Measurements from ENCODE around the gene AUTS2.

Gene AUTS2

DNA sequence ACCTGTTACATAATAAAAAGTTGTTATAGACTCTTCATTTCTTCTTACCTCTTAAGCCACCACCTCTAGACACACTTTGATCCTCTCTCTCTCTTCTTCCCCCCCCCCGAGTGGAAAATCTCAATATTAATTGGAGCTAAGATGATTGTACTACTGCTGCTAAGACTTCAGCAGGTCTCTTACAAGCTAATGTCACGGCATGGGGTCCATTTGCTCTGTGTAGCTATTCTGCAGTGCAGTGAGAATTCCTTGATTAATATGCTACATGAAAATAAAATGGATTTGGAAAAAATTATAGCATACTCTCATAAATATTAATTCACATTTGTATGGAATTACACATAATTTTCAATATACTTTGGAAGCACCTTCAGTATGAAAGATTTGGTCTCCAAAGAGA, 297.2 kb downstream of the AUTS2 start:
- no peak for DNase-seq (ENCODE audit: low spot score)

DNA sequence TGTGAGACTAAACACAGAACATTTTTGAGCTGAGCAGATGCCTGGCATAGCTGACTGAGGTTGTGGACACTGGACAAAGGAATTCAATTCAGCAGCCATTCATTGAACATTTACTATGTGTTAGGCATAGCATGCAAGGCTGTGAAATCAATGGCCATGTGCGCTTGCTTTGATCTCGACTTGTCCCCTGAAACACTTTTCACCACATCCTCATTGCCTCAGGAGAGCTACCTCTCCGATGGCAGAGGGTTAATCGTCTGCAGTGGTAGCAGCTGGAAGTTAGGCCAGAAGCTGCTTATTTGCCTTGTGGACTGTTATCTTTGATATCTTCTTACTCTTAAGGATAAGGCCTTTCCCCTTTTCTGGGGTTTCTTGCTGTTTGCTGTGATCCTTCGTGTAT, 297.8 kb downstream of the AUTS2 start:
- no peak for DNase-seq (ENCODE audit: low spot score)

DNA sequence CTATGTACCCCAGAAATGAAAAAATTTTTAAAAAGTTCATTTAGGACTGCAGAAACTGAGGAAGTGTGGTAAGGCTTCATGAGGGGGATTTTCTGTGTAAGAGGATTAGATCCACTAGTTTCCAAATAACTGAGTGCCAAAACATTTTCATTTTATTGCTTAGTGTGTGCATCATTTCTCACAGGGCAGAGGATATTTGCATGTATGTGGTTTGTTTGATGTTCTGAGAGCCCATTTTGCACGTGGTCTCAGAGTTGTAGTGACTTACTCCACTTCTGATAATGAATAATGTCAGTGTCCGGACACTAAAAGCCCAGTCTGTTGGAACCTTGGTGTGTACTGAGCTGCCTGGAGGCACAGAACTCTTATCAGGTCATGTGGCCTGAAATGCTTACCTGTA, 299.9 kb downstream of the AUTS2 start:
- DNase-seq (ENCODE audit: low spot score): no peak

DNA sequence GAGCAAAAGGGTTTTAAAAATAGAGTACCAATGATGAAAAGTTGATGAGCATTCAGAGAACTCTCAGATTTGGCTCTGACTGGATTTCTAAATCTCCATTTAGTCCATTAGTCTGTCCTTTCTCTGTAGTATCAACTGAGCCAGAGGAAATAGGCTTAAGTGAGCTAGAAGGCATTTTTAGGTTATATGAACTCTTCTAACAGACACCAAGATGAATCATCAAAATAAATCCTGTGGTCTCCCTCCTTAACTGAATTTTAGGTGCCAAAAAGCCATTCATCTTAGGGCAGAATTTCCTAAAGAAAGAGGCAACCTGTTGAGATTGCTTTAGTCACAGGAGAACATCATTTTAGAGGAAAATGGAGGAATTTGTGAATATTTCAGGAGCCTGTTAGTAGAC, 305.1 kb downstream of the AUTS2 start:
- no peak for DNase-seq (ENCODE audit: low spot score)

DNA sequence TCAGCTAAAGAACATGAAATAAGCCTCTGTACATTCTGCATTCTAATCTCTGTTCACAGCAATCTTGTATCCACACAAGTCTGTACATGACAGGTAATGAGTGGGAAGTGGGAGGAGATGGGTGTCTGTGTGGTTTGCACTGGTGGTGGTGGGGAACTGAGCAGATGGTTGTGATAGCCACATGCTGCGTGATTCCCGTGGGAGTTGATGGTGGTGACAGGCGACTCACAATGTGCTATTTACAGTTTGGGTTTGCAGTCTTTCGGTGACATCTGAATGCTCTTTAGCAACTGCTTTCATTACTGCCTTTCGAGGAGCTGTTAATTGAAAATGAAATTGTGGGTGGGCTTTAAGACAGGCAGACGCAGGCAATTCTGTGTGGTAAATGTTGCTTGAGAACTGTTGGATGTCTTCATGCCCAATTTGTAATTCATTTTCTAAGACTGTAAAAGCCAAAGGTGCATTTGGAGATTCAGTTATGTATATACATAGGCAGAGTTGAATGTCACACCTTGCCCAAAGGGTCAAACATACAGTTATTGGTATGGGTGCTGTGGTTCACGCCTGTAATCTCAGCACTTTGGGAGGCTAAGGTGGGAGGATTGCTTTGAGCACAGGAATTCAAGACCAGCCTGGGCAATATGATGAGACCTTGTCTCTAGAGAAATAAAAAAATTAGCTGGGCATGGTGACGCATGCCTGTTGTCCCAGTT, 308.2 kb downstream of the AUTS2 start:
- DNase-seq (ENCODE audit: low spot score): no peak

DNA sequence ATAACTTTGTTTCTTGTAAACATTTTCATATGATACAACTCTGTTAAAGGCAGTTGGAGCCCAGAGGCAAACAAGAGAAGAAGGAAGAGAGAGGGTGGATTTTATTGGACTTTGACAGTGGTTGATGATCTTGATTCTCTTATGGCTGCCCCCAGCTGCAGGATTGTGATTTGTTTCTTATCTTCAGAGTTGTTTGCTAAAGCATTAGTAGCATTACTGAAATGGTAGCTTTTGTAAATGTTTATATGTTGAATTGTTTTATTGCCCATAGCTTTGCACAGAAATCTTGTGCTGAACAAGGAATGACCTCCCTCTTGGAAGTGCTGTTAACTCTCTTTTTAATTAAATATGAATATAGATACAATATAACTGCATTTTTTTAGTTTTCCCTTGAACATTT, 309.4 kb downstream of the AUTS2 start:
- no peak for DNase-seq (ENCODE audit: low spot score)

DNA sequence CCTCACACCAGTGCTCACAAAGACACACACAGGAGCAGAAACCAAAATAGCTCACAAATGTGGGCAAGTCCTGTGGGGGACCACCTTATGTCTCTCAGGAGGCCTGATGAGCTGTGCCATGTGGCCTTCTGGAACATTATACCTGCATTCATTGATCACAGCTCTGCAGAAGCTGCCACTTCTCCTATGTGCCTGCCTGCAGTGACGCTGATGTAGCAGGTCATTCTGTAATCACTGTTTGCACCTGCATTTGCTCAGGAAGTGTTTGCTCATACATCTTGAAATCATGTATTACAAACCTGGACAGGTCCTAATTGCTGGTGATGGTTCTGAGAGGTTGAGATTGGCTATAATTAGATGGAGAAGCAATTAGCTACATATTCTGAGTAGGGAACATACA, 310.2 kb downstream of the AUTS2 start:
- DNase-seq (ENCODE audit: low spot score): no peak

DNA sequence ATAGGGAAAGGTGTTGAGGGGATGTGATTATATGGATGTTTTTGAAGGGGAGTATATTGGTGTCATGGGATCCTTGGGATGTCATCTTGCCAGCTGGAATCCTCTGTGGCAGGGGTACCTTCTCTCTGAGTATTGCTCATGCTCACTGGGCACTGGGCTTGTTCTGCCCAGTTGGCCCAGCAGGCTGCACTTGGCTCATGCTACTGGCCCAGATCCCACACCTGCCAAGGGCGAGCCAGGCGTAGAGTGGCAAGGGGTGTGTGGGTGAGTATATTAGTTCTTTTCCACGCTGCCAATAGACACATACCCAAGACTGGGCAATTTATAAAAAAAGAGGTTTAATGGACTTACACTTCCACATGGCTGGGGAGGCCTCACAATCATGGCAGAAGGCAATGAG, 311.9 kb downstream of the AUTS2 start:
- DNase-seq (ENCODE audit: low spot score): no peak

DNA sequence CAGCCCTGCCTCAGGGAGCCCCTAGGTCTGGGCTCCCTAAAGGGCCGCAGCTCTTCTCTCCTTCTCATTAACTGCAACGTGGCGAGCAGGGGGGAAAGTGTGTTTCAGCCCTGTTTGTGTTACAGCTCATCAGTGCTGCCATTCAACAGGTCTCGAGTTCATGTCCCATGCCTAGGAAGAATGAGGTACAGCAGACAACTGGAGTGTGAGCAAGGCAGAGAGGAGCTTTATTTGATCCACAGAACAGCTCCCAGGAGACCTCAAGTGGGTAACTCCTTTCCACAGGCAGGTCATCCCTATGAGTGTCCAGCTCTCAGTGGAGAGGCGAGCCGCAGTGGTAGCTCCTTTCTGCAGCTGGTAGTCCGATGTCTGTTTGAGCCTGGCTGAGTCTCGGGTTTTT, 313.1 kb downstream of the AUTS2 start:
- DNase-seq (ENCODE audit: low spot score): no peak

DNA sequence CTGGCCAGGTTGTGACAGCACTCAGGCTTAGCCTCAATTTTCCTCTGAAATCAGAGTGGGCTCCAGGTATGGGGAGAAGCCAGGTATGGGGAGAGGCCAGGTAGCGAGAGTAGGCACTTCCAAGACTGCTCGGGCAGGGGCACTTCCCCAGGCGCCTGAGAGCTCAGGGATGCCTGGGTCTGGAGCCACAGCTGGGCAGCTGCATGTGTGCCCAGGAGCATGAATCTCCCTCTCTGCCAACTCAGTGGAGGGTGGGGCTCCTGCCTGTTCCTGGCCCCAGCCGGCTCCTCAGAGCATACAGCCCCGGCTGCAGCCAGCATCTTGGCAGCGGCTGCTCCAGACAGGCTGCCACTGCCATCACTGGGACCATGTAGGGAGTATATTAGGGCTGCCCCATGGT, 313.9 kb downstream of the AUTS2 start:
- DNase-seq (ENCODE audit: low spot score): no peak

DNA sequence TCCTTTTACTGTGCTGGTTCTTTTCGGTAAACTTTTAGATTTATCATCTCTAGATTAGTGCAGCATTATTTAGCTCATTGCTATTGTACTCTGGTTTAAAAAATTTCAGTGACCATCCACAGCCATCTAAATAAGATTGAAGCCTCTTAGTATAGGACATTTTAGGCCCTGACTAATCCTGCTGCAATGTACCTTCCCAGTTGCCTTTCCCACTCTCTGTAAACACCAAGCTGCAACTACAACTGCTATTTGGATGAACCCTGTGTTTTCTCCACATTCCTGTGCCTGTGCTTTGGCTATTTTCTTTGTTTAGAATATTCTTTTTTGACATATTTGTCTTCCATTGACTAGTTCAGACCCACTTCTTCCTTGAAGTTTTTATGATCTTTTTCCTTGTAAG, 314.6 kb downstream of the AUTS2 start:
- DNase-seq (ENCODE audit: low spot score): no peak

DNA sequence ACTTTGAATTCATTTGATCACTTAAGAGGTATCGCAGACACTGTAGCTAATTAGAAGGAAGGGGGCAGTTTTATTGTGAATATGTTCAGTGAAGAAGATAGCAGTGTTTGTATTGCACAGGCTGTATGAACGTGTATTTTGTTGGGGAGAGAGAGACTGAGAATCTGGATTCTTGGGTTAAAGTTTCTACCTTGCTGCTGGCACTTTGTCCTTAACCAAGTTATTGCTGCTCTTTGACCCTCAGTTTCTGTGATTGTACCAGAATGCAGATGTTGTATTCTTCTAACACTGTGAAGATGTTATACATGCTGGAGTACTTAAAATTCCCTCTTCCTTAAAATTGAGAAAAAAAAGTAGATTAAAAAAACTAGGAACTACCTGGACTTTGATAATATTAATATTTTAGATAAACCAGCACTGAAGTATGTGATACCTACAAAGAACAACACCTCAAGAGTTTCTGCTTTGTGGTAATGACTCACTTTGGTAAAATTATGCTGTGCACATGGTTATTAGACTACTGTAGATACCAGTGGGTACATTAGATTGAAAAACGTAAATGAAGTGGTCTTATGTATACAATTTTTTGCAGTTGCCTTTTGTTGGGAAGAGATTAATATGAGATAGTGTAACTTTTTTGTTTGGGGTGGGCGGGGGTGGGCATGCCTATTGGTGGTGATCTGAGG, 321.3 kb downstream of the AUTS2 start:
- no peak for DNase-seq (ENCODE audit: low spot score)

DNA sequence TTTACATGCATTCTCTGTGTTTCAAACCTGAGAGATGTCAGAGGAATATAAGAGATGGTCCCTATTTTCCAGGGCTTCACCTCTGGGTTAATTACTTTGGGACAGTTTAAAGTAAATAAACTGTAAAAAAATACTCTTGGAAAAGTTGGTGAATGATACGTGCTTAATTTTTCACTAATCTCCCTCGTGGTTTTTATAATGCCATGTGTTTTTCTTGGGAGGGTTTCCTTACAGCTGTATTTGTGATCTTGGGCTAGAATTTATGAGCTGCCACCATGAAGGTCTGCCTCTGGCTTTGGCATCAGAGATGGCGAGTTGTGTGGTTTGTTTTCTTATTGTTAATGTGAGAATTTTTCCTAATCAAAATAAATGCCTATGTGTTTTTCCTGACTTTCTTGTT, 322.5 kb downstream of the AUTS2 start:
- DNase-seq (ENCODE audit: low spot score): no peak

DNA sequence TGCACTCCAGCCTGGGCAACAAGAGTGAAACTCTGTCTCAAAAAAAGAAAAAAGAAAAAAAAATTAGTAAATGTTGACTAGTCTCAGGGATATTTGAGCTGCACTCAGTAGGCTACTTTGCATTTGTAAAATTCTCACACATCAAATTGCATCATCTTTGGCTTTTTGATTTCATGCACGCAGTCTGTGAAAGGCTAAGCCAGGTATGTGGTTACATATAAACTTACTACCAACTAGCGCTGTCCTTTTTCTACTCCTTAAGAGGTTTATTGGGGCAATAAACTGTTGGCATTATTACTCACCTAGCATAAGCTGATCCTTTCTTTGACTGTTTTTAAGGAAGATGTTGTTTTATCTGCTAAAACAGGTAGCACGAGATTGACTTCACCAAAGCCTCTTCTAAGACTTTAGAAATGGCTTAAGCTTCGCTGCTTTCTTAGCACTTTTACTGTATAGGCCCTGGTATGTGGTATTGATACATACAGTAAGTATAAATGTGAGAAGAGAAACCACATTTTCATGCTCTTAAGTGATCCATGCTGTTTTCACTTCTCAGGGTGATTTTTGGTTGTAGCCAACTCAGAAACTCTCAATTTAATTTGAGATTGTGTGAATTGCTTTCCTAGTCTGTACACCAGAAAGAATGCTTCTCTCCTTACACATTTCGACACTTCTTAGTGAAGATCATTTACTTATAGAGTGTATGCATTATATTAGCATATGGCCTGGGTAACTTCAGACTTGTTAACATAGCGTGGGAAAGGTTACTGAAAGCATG, 323.9 kb downstream of the AUTS2 start:
- no peak for DNase-seq (ENCODE audit: low spot score)

DNA sequence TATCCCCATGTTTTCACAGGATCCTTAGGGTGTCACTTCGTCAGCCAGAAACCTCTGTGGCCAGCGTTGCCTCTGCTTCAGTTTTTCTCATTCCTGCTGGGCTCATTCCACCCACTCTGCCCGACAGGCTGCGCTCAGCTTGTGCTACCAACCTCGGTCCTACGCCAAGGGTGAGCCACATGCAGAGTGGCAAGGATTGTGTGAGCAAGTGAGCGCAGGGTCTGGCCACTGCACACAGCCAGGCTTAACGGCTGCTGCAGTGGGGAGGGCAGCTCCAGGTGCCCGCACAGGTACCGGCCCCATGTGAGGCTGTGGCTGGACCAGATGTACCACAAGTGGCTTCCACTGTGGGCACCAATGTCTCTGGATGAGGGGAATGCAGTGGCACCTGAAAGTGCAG, 329.2 kb downstream of the AUTS2 start:
- DNase-seq (ENCODE audit: low spot score): no peak

DNA sequence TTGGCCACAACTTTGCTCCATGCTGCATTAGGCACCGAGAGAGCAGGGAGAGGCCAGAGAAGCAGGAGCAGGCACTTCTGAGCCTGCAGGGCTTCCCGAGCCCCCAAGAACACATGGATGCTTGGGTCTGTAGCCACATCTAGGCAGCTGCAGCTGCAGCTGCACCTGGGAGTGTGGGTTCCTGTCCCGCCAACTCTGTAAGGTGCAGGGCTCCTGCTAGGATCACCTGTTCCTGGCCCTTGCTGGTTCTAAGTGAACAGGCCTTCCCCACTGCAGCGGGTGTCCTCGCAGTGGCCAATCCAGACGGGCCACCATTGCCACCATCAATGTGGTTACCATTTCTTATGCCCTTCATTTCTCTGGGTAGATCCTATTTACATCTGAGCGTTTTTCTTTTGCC, 330.3 kb downstream of the AUTS2 start:
- no peak for DNase-seq (ENCODE audit: low spot score)

DNA sequence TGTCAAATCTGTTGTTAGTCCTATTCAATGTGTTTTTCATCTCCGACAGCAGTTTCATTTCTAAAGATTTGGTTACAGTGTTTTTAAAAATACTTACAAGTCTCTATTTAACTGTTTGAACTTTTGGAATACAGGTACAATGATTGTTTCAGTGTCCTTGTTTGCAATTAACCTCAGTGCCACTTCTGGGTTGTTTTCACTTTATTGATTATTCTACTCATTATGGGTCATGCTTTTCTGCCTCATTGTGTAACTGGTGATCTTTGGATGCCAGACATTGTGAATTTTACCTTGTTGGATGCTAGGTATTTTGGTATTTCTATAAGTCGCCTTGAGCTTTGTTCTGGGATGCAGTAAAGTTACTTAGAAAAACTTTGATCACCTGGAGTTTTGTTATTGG, 331.3 kb downstream of the AUTS2 start:
- DNase-seq (ENCODE audit: low spot score): no peak

DNA sequence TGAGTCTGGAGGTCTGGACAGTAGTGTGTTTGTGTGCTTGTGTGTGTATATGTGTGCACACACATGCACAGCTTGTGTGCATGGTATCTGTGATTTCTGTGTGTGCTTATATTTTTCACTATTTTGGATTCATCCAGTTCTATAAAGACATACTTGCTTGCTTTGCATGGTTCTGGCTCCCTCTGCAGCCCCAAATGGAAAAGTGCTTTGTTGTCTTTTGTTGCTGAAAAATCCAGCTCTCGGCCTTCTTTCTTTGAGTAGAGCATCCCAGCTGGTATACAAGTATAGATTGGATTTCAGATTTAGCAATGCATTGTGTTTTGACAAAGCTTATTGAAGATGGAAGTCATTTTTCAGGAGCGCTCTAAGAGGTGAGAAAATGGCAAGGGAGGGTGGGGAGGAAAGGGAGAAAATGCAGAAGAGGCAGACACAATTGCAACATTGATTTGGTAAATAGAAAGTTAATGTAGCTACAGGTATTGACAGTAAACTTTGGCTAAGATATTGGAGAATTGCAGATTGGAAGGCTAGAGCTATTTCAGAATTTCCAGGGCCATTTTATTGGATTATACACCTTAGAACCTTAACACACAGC, 333.9 kb downstream of the AUTS2 start:
- no peak for DNase-seq (ENCODE audit: low spot score)

DNA sequence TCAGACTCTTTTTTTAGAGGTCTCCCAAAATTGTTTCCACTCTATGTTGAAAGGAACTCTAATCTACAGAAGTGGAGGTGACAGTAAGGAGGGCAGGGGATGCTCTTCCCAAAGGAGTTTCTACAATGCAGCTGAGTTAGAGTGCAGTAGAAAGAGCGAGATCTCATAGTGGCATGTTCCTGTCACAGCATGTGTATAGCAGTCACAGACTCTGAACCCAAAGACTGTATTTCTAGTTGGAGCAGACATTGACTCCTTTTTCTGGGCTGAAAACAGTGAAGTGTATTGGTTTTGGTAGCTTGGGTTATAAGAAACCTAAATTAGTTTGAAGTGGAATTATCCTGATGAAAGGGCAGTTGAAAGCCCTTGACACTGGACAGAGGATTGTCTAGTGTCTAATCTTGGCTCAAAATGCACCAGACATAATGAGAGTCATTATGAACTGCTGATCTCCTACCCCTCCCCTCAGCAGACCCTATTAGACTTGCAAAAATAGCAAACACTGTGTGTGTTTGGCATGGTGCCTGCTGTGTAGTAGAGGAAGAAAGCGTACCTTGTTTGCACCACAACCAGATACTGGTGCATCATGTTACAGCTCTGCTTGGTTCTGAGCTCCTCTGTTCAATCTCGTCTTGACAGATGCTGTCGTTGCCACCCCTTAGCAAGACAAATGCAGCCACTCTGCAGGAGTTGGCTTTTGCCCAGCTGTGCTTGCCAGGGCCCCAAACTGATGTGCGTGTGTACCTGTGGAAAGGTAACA, 336.0 kb downstream of the AUTS2 start:
- no peak for DNase-seq (ENCODE audit: low spot score)

DNA sequence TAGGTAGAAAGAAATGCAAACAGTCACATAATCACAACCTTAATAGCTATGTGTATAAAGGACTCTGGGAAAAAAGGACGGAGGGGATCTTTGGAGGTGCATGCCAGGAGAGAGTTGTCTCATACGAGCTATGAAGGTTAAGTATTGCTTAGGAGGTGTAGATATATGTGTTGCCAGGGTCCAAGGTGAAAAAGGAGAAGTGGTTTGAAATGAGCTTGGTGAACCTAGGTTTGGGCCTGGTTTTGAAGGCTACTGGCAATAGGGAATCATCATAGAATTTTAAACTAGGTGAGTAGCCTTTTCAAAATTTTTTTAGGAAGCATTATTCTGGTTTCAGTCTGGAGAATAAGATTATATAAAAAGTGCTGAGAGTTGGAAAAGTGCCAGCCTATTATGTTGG, 336.8 kb downstream of the AUTS2 start:
- no peak for DNase-seq (ENCODE audit: low spot score)

DNA sequence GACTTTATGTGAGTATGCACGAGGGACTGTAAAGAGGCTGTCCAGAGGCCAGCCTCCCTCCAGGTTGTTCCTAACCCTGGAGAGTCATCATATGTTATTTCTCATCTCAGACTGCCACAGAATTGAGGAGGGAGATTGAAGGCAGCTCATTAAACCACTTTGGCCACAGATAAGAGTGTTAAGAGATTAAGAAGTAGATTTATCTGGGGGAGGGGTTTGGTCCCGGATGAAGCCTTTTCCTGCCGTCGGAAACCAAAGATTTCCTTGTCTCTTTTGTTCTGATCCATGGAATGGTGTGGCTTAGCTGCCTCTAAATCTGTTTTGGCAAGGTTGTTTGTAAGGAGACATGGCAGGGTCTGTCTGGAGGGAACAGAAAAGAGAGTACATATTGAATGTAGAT, 338.8 kb downstream of the AUTS2 start:
- no peak for DNase-seq (ENCODE audit: low spot score)

DNA sequence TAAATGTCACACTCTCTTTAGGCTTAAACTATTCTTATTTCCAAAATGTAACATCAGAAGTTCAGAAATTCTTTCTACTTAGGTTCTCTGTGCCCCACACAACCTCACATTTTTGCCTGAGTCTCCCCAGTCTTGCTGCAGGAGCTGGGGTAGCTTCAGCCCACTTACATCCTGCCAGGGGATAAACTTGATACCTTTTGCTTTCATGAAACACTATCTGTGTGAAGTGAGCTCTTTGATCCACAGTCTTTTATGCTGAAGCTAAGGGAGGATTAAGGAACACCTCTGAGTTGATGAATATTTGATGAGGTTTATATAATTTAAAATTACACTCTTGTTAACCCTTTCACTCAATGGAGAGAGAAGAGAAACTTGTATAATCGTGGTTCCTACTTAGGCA, 341.0 kb downstream of the AUTS2 start:
- no peak for DNase-seq (ENCODE audit: low spot score)
